AG04450 (cell line): ENCODE measurements around the gene GRB14. TPM values are rescaled to one million over a fixed set of nuclear protein-coding genes. Genes with fewer than 3 reads are reported as not detected.
A peak's percentile ranks its signal among the peaks of the same experiment; 100 is the strongest.

Experiments used
- CTCF ChIA-PET: fragments of 300-600, 350-600 bp; formaldehyde crosslinking; extraction: SDS; loops from one replicate; lab custom pipeline; 2022; ENCODE audit warnings: antibody characterized with exemption, inconsistent platforms; lab: Charles Lee
- POLR2A ChIA-PET: fragments of 350-600 bp; formaldehyde crosslinking; extraction: SDS; loops from one replicate; lab custom pipeline; 2021; ENCODE audit warnings: antibody characterized with exemption, inconsistent platforms; lab: Yijun Ruan, JAX
- DNase-seq: peaks from one replicate; pipeline ENCODE4 v3.0.0-alpha.2; 2011; ENCODE audit warnings: low read depth, low spot score
- H3K27ac ChIP-seq: one replicate; pipeline ENCODE4 v1.5.1; 2012; ENCODE audit warnings: low read depth, low read length, control low read depth
- H3K27me3 ChIP-seq: one replicate; pipeline ENCODE4 v1.6.0; 2012; ENCODE audit warnings: low read length; ENCODE audit not compliant: control insufficient read depth, insufficient read depth
- H3K4me3 ChIP-seq: 2 replicates; pipeline ENCODE4 v1.5.1; 2011; ENCODE audit warnings: mild to moderate bottlenecking, low read depth, low read length, control low read depth
- H3K9me3 ChIP-seq: 2 replicates; pipeline ENCODE4 v1.5.1; 2012; ENCODE audit warnings: low read length; ENCODE audit not compliant: control insufficient read depth, insufficient read depth
- CTCF ChIP-seq: IDR thresholded peaks from 2 replicates; pipeline ENCODE4 v1.5.1; 2011; ENCODE audit warnings: low read depth, low read length, control low read depth, inconsistent platforms
- polyA plus RNA-seq: library from polyadenylated mRNA; depleted of rRNA; stranded (reverse); fragments of >200 nt; gene quantifications from 2 replicates; pipeline ENCODE4 v1.2.3, GENCODE V29; 2011

The GRB14 gene
- polyA plus RNA-seq, 1 experiment, result not detected

- DNase-seq, result no peak
- no peaks in the 10 kb centered on the region for H3K9me3 ChIP-seq
- H3K27me3 ChIP-seq, result no peaks in the 10 kb centered on the region
- H3K4me3 ChIP-seq, result no peak overlapping the region
- ChIA-PET CTCF (interaction anchor here (0.6 to 1.3 kb wide), 3 partner anchors 1329 to 1606 kb away, joined by 3 to 6 read pairs (median 4); no protein-coding TSS in a partner anchor), POLR2A (no interaction called here)
- H3K27ac ChIP-seq, result no peak overlapping the region
- TF ChIP-seq CTCF, result no peak
These were observed 124.4 kb downstream of the GRB14 start for GRCh38 chr2:164496881-164497280.

- no peaks in the 10 kb centered on the region for H3K27me3 ChIP-seq
- POLR2A ChIA-PET, result no interaction called here
- CTCF ChIA-PET, result interaction anchor here (0.6 to 1.3 kb wide), 2 partner anchors 1525 to 1605 kb away, joined by 3 to 4 read pairs; no protein-coding TSS in a partner anchor
- no peaks in the 10 kb centered on the region for H3K9me3 ChIP-seq
- no peak overlapping the region for H3K27ac ChIP-seq
- TF ChIP-seq CTCF, result no peak
- no peak overlapping the region for H3K4me3 ChIP-seq
- no peak for DNase-seq
These were observed 124.9 kb downstream of the GRB14 start for GRCh38 chr2:164496421-164496820.

- Histone ChIP-seq H3K27ac (no peak overlapping the region), H3K4me3 (no peak overlapping the region), H3K27me3 (no peaks in the 10 kb centered on the region), H3K9me3 (no peaks in the 10 kb centered on the region)
- no peak for DNase-seq
- peak; percentile 66 for TF ChIP-seq CTCF
- CTCF ChIA-PET, result interaction anchor here (1.0 kb wide), 2 partner anchors 1314 to 1340 kb away, joined by 4 read pairs; no protein-coding TSS in a partner anchor
- POLR2A ChIA-PET, result no interaction called here
These were observed 125.6 kb downstream of the GRB14 start for GRCh38 chr2:164495491-164496223.

GRCh38 chr2:164485541-164485940 lies 135.7 kb downstream of the GRB14 start:
- DNase-seq, result no peak
- Histone ChIP-seq H3K27ac (no peak overlapping the region), H3K27me3 (no peaks in the 10 kb centered on the region), H3K9me3 (no peaks in the 10 kb centered on the region), H3K4me3 (no peak overlapping the region)
- ChIA-PET CTCF (no interaction called here), POLR2A (no interaction called here)
- TF ChIP-seq CTCF, result no peak

GRCh38 chr2:164479460-164479859 lies 141.8 kb downstream of the GRB14 start:
- H3K9me3 ChIP-seq, result no peaks in the 10 kb centered on the region
- no peaks in the 10 kb centered on the region for H3K27me3 ChIP-seq
- POLR2A ChIA-PET, result no interaction called here
- no peak for DNase-seq
- H3K27ac ChIP-seq, result no peak overlapping the region
- no peak overlapping the region for H3K4me3 ChIP-seq
- TF ChIP-seq CTCF, result peak; percentile 39
- CTCF ChIA-PET, result interaction anchor here (0.7 to 1.5 kb wide), 10 partner anchors 1134 to 1323 kb away, joined by 3 to 10 read pairs (median 4); no protein-coding TSS in a partner anchor
